Kidney glomerular epithelial cell (primary cell): ENCODE data around the gene LRRC38.
"Not testable (repeated sequence)": the region's sequence is repeated elsewhere in the genome, so short reads cannot be mapped to it uniquely, and the experiment has no call there.

ENCODE experiments used
- DNase-seq: peaks from one replicate; lab custom pipeline; 2025; lab: John Stamatoyannopoulos, UW

LRRC38 gene

GRCh38 chr1:13513895-13514546, at the start of gene LRRC38:
Gene LRRC38, minus strand, starts transcription at chr1:13514003. Its CDS starts 410 bp downstream, at chr1:13513593.
- no peak for DNase-seq

GRCh38 chr1:13562981-13563380, 49.2 kb upstream of the LRRC38 start:
- not testable (repeated sequence) for DNase-seq

- no peak for DNase-seq
Observed at GRCh38 chr1:13560541-13560940, 46.7 kb upstream of the LRRC38 start.

- no peak for DNase-seq
Observed at GRCh38 chr1:13556224-13556764, 42.5 kb upstream of the LRRC38 start.

- DNase-seq, result no peak
Observed at GRCh38 chr1:13554798-13555197, 41.0 kb upstream of the LRRC38 start.

GRCh38 chr1:13550663-13551062, 36.9 kb upstream of the LRRC38 start:
- no peak for DNase-seq

GRCh38 chr1:13549521-13549920, 35.7 kb upstream of the LRRC38 start:
- DNase-seq, result no peak

- no peak for DNase-seq
Observed at GRCh38 chr1:13549021-13549420, 35.2 kb upstream of the LRRC38 start.

GRCh38 chr1:13548281-13548680, 34.5 kb upstream of the LRRC38 start:
- DNase-seq, result no peak

- no peak for DNase-seq
Observed at GRCh38 chr1:13546791-13547190, 33.0 kb upstream of the LRRC38 start.

- DNase-seq, result no peak
Observed at GRCh38 chr1:13544221-13544556, 30.4 kb upstream of the LRRC38 start.

GRCh38 chr1:13543451-13544220, 29.8 kb upstream of the LRRC38 start:
- DNase-seq, result no peak

GRCh38 chr1:13541435-13542215, 27.8 kb upstream of the LRRC38 start:
- DNase-seq, result no peak

- no peak for DNase-seq
Observed at GRCh38 chr1:13540866-13541265, 27.1 kb upstream of the LRRC38 start.

- DNase-seq, result no peak
Observed at GRCh38 chr1:13539683-13540082, 25.9 kb upstream of the LRRC38 start.

GRCh38 chr1:13538832-13539231, 25.0 kb upstream of the LRRC38 start:
- no peak for DNase-seq

- DNase-seq, result no peak
Observed at GRCh38 chr1:13536571-13536970, 22.8 kb upstream of the LRRC38 start.

GRCh38 chr1:13535227-13535626, 21.4 kb upstream of the LRRC38 start:
- no peak for DNase-seq

- DNase-seq, result no peak
Observed at GRCh38 chr1:13528320-13528719, 14.5 kb upstream of the LRRC38 start.

GRCh38 chr1:13523780-13524477, 10.1 kb upstream of the LRRC38 start:
- no peak for DNase-seq

- no peak for DNase-seq
Observed at GRCh38 chr1:13520985-13521384, 7.2 kb upstream of the LRRC38 start.

- DNase-seq, result no peak
Observed at GRCh38 chr1:13517193-13517812, 3.5 kb upstream of the LRRC38 start.
